ENCODE results near the gene MMP15. TPM values are rescaled to one million over a fixed set of nuclear protein-coding genes. Genes with fewer than 3 reads are reported as not detected.

Gene MMP15
- total RNA-seq, 1 donor from 2014 or later = 14.9 TPM

DNA sequence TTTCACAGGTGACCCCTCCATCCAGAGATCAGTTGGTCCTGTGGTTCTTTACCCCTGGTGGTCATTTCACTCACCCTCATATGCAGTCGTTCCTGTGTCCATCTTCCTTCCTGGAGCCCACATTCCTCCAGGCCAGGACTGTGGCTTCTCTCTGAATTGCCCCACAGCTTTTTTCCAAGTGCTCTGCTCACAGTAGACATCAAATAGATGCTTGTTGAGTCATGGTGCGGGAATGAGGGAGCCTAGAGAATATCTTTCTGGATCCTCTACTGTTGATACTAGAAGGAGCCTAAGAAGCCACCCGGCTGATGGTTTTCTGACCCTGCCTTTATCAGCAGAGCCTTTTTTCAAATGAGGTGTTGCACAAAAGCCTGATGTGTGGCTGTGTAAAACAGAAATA, 13.9 kb upstream of the MMP15 start:
- intact Hi-C loops (cut with DNase I) = no loop called here
- no peak overlapping the region for H3K27ac ChIP-seq
- H3K9me3 ChIP-seq = no peaks in the 10 kb centered on the region
- no peak for DNase-seq (ENCODE audit: low spot score in 2 of 2)
- no peaks in the 10 kb centered on the region for H3K4me1 ChIP-seq
- peaks cover 30 to 38% of the 10 kb centered on the region in 2 donors for H3K36me3 ChIP-seq
- no peaks in the 10 kb centered on the region for H3K27me3 ChIP-seq
- TF ChIP-seq, protein P1, sequence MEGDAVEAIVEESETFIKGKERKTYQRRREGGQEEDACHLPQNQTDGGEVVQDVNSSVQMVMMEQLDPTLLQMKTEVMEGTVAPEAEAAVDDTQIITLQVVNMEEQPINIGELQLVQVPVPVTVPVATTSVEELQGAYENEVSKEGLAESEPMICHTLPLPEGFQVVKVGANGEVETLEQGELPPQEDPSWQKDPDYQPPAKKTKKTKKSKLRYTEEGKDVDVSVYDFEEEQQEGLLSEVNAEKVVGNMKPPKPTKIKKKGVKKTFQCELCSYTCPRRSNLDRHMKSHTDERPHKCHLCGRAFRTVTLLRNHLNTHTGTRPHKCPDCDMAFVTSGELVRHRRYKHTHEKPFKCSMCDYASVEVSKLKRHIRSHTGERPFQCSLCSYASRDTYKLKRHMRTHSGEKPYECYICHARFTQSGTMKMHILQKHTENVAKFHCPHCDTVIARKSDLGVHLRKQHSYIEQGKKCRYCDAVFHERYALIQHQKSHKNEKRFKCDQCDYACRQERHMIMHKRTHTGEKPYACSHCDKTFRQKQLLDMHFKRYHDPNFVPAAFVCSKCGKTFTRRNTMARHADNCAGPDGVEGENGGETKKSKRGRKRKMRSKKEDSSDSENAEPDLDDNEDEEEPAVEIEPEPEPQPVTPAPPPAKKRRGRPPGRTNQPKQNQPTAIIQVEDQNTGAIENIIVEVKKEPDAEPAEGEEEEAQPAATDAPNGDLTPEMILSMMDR (IDR thresholded peaks at IDR 0.05) = no peak
- H3K4me3 ChIP-seq = no peak overlapping the region

DNA sequence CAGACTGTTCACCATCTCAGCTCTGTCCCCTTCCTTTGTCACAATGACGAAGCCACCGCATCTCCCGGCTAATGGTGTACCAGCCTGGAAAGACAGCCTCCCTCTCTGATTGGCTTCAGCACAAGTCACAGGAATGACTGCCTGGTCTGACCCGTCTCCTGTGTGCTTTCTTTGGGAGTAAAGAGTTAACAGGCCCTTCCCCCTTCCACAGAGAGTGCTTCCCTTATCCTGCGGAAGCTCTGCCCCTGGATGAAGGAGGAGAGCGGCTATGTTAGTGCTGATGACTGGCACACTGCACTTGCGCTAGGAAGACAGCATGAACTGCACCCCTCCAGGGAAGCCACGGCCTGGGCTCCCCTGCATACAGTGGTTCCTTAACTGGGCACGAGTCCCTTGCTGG, 13.1 kb upstream of the MMP15 start:
- Histone ChIP-seq H3K27ac (no peak overlapping the region), H3K4me1 (no peaks in the 10 kb centered on the region), H3K4me3 (no peak overlapping the region), H3K27me3 (no peaks in the 10 kb centered on the region), H3K9me3 (no peaks in the 10 kb centered on the region), H3K36me3 (peaks cover 30 to 42% of the 10 kb centered on the region in 2 donors)
- intact Hi-C loops (cut with DNase I) = no loop called here
- TF ChIP-seq, protein P1 (IDR thresholded peaks at IDR 0.05) = no peak
- DNase-seq (ENCODE audit: low spot score in 2 of 2) = no peak

GRCh38 chr16:58013201-58013956, 12.2 kb upstream of the MMP15 start:
- Histone ChIP-seq H3K9me3 (no peaks in the 10 kb centered on the region), H3K4me1 (no peaks in the 10 kb centered on the region), H3K4me3 (no peak overlapping the region), H3K36me3 (peaks cover 34 to 47% of the 10 kb centered on the region in 2 donors), H3K27me3 (no peaks in the 10 kb centered on the region), H3K27ac (no peak overlapping the region)
- intact Hi-C loops (cut with DNase I) = no loop called here
- DNase-seq (ENCODE audit: low spot score in 2 of 2) = no peak
- TF ChIP-seq, protein P1 (IDR thresholded peaks at IDR 0.05) = no peak

GRCh38 chr16:58016840-58017446, 8.6 kb upstream of the MMP15 start:
- Histone ChIP-seq H3K36me3 (peaks cover 29 to 31% of the 10 kb centered on the region in 2 donors), H3K27ac (no peak overlapping the region), H3K27me3 (no peaks in the 10 kb centered on the region), H3K4me3 (no peak overlapping the region), H3K9me3 (no peaks in the 10 kb centered on the region), H3K4me1 (no peaks in the 10 kb centered on the region)
- TF ChIP-seq, protein P1 (IDR thresholded peaks at IDR 0.05) = no peak
- intact Hi-C loops (cut with DNase I) = no loop called here
- DNase-seq (ENCODE audit: low spot score in 2 of 2) = no peak

DNA sequence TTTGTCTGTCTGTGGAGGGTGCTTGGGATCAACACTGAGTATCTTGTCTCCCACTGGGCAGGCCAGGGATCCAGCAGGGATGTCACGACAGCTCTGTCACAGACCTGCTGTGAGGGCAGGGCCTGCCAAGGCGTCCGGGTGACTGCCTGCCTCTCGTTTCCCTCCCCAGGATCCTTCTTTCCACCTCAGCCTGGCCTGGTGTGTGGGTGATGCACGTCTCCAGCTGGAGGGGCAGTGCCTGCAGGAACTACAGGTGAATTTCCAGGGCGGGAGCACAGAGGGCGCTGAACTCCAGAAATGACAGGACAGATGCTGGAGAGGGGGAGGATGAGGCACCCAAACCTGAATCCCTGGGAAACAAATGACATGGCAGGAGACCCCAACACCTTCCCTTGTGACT, 6.8 kb upstream of the MMP15 start:
- intact Hi-C loops (cut with DNase I) = no loop called here
- TF ChIP-seq, protein P1 (IDR thresholded peaks at IDR 0.05) = no peak
- Histone ChIP-seq H3K4me1 (peaks cover 0 to 5% of the 10 kb centered on the region in 2 donors), H3K9me3 (no peaks in the 10 kb centered on the region), H3K27me3 (no peaks in the 10 kb centered on the region), H3K36me3 (peaks cover 16 to 17% of the 10 kb centered on the region in 2 donors), H3K4me3 (no peak overlapping the region), H3K27ac (no peak overlapping the region)
- no peak for DNase-seq (ENCODE audit: low spot score in 2 of 2)

Data from ascending aorta (tissue), 2 donors.